Measurements from ENCODE around the gene MCF2L.
A peak's percentile ranks its signal among the peaks of the same experiment; 100 is the strongest.

The MCF2L gene

GRCh38 chr13:113015826-113016525 is 47.0 kb downstream of the MCF2L start:
- no peak for FAIRE-seq
- DNase-seq (ENCODE audit: insufficient read length, low spot score): no peak
- TF ChIP-seq TAF1 (IDR thresholded peaks at IDR 0.05; ENCODE audit: low read depth, low read length) (no peak), SPI1 (IDR thresholded peaks at IDR 0.05; ENCODE audit: low read depth, low read length) (no peak), PAX5 (IDR thresholded peaks at IDR 0.05; ENCODE audit: insufficient read depth, low read length, severe bottlenecking) (no peak), POLR2AphosphoS5 (IDR thresholded peaks at IDR 0.05; ENCODE audit: low read depth, low read length) (no peak), POLR2A (IDR thresholded peaks at IDR 0.05; ENCODE audit: low read depth, low read length) (no peak), POU2F2 (IDR thresholded peaks at IDR 0.05; ENCODE audit: low read depth, low read length) (no peak)

DNA sequence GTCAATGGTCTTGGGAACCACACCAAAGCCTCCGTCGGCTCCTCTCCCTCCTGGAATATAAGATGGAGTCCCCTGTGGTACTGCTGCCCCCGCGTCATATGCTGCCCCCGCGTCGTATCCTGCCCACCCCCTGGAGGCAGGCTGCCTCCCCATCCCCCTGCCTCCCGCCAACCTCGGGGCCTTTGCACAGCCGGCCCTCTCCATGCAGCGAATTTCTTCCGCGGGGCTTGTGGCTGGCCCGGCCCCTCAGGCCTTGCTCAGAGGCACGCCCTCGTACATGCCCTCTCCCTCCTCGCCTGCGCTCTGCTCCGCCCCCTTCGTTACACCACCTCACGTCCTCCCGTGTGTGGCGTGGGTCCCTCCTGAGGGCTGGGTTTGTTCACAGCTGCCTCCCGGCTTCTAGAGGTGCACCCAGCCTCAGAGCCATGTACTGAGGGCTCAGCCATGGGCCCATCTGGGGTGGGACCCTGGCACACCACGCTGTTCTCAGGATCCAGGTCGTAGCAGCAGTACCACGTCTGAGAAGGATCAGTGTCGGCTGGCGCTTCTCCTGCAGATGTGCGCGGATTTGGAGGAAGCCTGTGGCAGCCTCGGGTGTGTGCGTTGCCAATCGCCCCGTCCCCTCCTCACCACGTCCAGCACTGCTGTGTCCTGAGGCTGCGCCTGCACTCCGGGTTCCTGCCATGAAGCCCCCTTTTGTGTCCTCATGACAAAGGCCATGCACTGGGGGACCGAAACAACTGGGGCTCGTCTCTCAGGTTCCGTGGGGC is 47.7 kb downstream of the MCF2L start:
- FAIRE-seq (no peak), DNase-seq (ENCODE audit: insufficient read length, low spot score) (no peak)
- TF ChIP-seq TAF1 (IDR thresholded peaks at IDR 0.05; ENCODE audit: low read depth, low read length) (no peak), POLR2AphosphoS5 (IDR thresholded peaks at IDR 0.05; ENCODE audit: low read depth, low read length) (no peak), POLR2A (IDR thresholded peaks at IDR 0.05; ENCODE audit: low read depth, low read length) (no peak), PAX5 (IDR thresholded peaks at IDR 0.05; ENCODE audit: insufficient read depth, low read length, severe bottlenecking) (no peak), POU2F2 (IDR thresholded peaks at IDR 0.05; ENCODE audit: low read depth, low read length) (no peak), SPI1 (IDR thresholded peaks at IDR 0.05; ENCODE audit: low read depth, low read length) (no peak)

- DNase-seq (ENCODE audit: insufficient read length, low spot score) (no peak), FAIRE-seq (no peak)
- TF ChIP-seq POLR2A (IDR thresholded peaks at IDR 0.05; ENCODE audit: low read depth, low read length) (no peak), PAX5 (IDR thresholded peaks at IDR 0.05; ENCODE audit: insufficient read depth, low read length, severe bottlenecking) (no peak), TAF1 (IDR thresholded peaks at IDR 0.05; ENCODE audit: low read depth, low read length) (no peak), POLR2AphosphoS5 (IDR thresholded peaks at IDR 0.05; ENCODE audit: low read depth, low read length) (no peak), POU2F2 (IDR thresholded peaks at IDR 0.05; ENCODE audit: low read depth, low read length) (no peak), SPI1 (IDR thresholded peaks at IDR 0.05; ENCODE audit: low read depth, low read length) (no peak)
Observed at GRCh38 chr13:113017506-113018215, 48.6 kb downstream of the MCF2L start.

DNA sequence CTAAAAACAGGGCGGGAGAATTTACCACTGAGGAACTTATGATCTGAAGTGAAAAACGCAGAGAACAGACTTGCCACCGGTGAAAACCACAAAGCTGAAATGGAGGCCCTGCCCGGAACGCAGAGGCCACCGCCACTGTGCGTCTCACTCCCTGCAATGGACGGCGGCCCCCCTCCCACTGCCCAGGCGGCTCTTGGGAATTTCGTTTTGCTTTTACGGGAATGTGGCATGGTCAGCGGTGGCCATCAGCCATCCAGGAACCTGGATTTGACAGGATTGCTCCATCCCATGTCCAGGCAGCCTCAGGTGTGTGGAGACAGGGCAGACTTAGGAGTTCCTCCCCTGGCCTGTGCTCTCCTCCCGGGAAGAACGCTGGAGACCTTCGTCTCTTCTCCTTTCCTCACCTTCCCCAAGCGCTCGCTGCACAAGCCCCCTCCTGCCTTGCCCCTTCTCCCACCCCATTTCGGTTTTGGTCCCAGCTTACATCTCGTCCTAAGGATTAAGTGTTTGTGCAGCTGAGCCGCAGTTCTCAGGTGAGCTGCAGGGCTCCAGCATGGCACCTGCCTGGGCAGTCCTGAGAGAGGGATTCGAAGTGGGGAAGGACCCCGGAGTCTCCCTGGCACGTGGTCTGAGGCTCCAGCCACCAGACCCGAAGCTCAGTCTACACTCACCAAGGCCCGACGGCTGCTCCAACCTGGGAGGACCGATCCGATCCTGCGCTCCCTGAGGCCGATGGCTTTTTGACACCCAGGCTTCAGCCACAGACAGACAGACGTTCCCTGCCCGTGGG is 49.9 kb downstream of the MCF2L start:
- TF ChIP-seq POU2F2 (IDR thresholded peaks at IDR 0.05; ENCODE audit: low read depth, low read length) (no peak), POLR2AphosphoS5 (IDR thresholded peaks at IDR 0.05; ENCODE audit: low read depth, low read length) (no peak), SPI1 (IDR thresholded peaks at IDR 0.05; ENCODE audit: low read depth, low read length) (no peak), TAF1 (IDR thresholded peaks at IDR 0.05; ENCODE audit: low read depth, low read length) (no peak), POLR2A (IDR thresholded peaks at IDR 0.05; ENCODE audit: low read depth, low read length) (no peak), PAX5 (IDR thresholded peaks at IDR 0.05; ENCODE audit: insufficient read depth, low read length, severe bottlenecking) (no peak)
- FAIRE-seq (no peak), DNase-seq (ENCODE audit: insufficient read length, low spot score) (no peak)

DNA sequence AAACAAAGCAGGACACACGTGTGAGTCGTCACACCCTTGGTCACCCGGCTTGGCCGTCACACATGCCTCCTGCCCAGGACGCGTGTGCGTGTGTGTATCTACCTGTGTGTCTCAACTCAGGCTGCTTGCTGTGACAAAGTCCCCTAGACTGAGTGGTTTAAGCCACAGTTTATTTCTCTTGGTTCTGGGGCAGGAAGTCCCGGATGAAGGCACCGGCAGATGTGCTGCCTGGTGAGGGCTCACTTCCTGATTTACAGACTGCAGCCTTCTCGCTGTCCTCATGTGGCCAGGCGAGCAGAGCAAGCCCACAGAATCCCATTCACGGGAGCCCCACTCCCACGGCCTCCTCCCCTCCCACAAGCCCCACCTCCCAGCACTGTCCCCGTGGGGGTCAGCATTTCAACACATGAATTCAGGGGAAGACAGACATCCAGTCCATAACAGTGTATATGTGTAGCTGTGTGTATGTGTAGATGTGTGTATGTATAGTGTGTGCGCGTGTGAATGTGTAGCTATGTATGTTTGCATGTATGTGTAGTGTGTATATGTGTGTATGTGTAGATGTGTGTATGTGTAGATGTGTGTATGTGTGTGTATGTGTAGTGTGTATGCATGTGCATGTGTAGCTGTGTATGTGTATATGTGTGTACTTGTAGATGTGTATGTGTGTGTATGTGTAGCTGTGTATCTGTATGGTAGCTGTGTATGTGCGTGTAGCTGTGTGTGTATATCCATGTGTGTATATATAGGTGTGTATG is 51.5 kb downstream of the MCF2L start:
- TF ChIP-seq POLR2A (IDR thresholded peaks at IDR 0.05; ENCODE audit: low read depth, low read length) (no peak), SPI1 (IDR thresholded peaks at IDR 0.05; ENCODE audit: low read depth, low read length) (peak; percentile 47; the same call in 1 of the 2 replicates), POU2F2 (IDR thresholded peaks at IDR 0.05; ENCODE audit: low read depth, low read length) (no peak), POLR2AphosphoS5 (IDR thresholded peaks at IDR 0.05; ENCODE audit: low read depth, low read length) (no peak)
- FAIRE-seq (peak; percentile 9), DNase-seq (ENCODE audit: insufficient read length, low spot score) (no peak)

GRCh38 chr13:113021391-113021790 is 52.4 kb downstream of the MCF2L start:
- no peak for FAIRE-seq
- no peak for DNase-seq (ENCODE audit: insufficient read length, low spot score)
- TF ChIP-seq POU2F2 (IDR thresholded peaks at IDR 0.05; ENCODE audit: low read depth, low read length): no peak
- TF ChIP-seq POLR2AphosphoS5 (IDR thresholded peaks at IDR 0.05; ENCODE audit: low read depth, low read length): no peak
- no peak for TF ChIP-seq POLR2A (IDR thresholded peaks at IDR 0.05; ENCODE audit: low read depth, low read length)

- TF ChIP-seq POLR2AphosphoS5 (IDR thresholded peaks at IDR 0.05; ENCODE audit: low read depth, low read length) (no peak), TAF1 (IDR thresholded peaks at IDR 0.05; ENCODE audit: low read depth, low read length) (no peak), PAX5 (IDR thresholded peaks at IDR 0.05; ENCODE audit: insufficient read depth, low read length, severe bottlenecking) (no peak), POLR2A (IDR thresholded peaks at IDR 0.05; ENCODE audit: low read depth, low read length) (no peak), POU2F2 (IDR thresholded peaks at IDR 0.05; ENCODE audit: low read depth, low read length) (no peak), SPI1 (IDR thresholded peaks at IDR 0.05; ENCODE audit: low read depth, low read length) (no peak)
- DNase-seq (ENCODE audit: insufficient read length, low spot score) (no peak), FAIRE-seq (no peak)
Observed at GRCh38 chr13:113021811-113022210, 52.8 kb downstream of the MCF2L start.

DNA sequence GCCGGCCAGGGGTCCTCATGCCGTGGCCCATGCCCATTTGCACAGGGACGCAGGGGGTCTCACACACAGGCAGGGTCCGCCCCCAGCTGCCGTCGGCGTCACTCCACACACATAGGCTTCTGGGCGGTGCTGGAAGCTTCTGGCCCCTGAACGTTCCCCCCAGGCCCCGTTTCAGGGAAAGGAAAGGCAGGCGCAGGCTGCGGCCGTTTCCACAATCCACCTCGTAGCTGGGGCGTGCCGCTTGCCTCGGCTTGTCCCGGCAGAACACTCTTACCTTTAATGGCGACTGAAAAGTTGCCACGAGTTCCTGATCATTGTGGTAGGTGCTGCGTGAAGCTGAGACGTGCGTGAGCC is 53.4 kb downstream of the MCF2L start:
- FAIRE-seq: no peak
- no peak for DNase-seq (ENCODE audit: insufficient read length, low spot score)
- TF ChIP-seq TAF1 (IDR thresholded peaks at IDR 0.05; ENCODE audit: low read depth, low read length) (no peak), POLR2AphosphoS5 (IDR thresholded peaks at IDR 0.05; ENCODE audit: low read depth, low read length) (no peak), POU2F2 (IDR thresholded peaks at IDR 0.05; ENCODE audit: low read depth, low read length) (no peak), POLR2A (IDR thresholded peaks at IDR 0.05; ENCODE audit: low read depth, low read length) (no peak), PAX5 (IDR thresholded peaks at IDR 0.05; ENCODE audit: insufficient read depth, low read length, severe bottlenecking) (no peak), SPI1 (IDR thresholded peaks at IDR 0.05; ENCODE audit: low read depth, low read length) (no peak)

All from GM12891 (cell line).